ENCODE data around the gene C19orf44. TPM values are rescaled to one million over a fixed set of nuclear protein-coding genes. Genes with fewer than 3 reads are reported as not detected.

C19orf44 gene
- total RNA-seq, 1 donor from 2014 or later = 13.2 TPM

GRCh38 chr19:16522559-16523377, 26.6 kb downstream of the C19orf44 start:
- Histone ChIP-seq H3K36me3 (no peaks in the 10 kb centered on the region), H3K4me1 (no peaks in the 10 kb centered on the region), H2AFZ (replicated peaks) (no peak overlapping the region), H3K27me3 (no peaks in the 10 kb centered on the region), H3K79me2 (ENCODE audit: low read depth) (no peaks in the 10 kb centered on the region), H3K9me3 (ENCODE audit: low read depth) (no peaks in the 10 kb centered on the region), H3F3A (ENCODE audit: low read depth) (no peaks in the 10 kb centered on the region), H3K9ac (no peak overlapping the region), H3K4me3 (no peak overlapping the region), H4K20me1 (ENCODE audit: low read depth) (peaks cover 5% of the 10 kb centered on the region), H3K27ac (no peak overlapping the region), H3K4me2 (no peak overlapping the region)
- H3K27me3 Mint-ChIP-seq (ENCODE audit: insufficient read depth, low read depth) = peaks cover 2% of the 10 kb centered on the region
- no peaks in the 10 kb centered on the region for H3K9me3 Mint-ChIP-seq
- no peak overlapping the region for H3K4me3 Mint-ChIP-seq
- H3K4me1 Mint-ChIP-seq = no peaks in the 10 kb centered on the region
- peaks cover 24% of the 10 kb centered on the region for H3K36me3 Mint-ChIP-seq
- no peak for DNase-seq (ENCODE audit: low spot score)
- no peak for TF ChIP-seq EZH2 (IDR thresholded peaks at IDR 0.05)
- TF ChIP-seq EZH2phosphoT487 (IDR thresholded peaks at IDR 0.05) = no peak
- no peak for TF ChIP-seq CTCF (IDR thresholded peaks at IDR 0.05)
- no peak overlapping the region for H3K27ac Mint-ChIP-seq

GRCh38 chr19:16524991-16525734, 29.0 kb downstream of the C19orf44 start:
- TF ChIP-seq EZH2 (IDR thresholded peaks at IDR 0.05) (no peak), EZH2phosphoT487 (IDR thresholded peaks at IDR 0.05) (no peak), CTCF (IDR thresholded peaks at IDR 0.05) (no peak)
- H3K27ac Mint-ChIP-seq = no peak overlapping the region
- Histone ChIP-seq H3K36me3 (no peaks in the 10 kb centered on the region), H3K27ac (no peak overlapping the region), H3K4me3 (no peak overlapping the region), H3K4me1 (no peaks in the 10 kb centered on the region), H3K4me2 (no peak overlapping the region), H3F3A (ENCODE audit: low read depth) (no peaks in the 10 kb centered on the region), H4K20me1 (ENCODE audit: low read depth) (peaks cover 3% of the 10 kb centered on the region), H3K27me3 (no peaks in the 10 kb centered on the region), H3K9ac (no peak overlapping the region), H2AFZ (replicated peaks) (no peak overlapping the region), H3K9me3 (ENCODE audit: low read depth) (no peaks in the 10 kb centered on the region), H3K79me2 (ENCODE audit: low read depth) (no peaks in the 10 kb centered on the region)
- H3K4me1 Mint-ChIP-seq = no peaks in the 10 kb centered on the region
- H3K36me3 Mint-ChIP-seq = peaks cover 14% of the 10 kb centered on the region
- no peak for DNase-seq (ENCODE audit: low spot score)
- no peak overlapping the region for H3K4me3 Mint-ChIP-seq
- no peaks in the 10 kb centered on the region for H3K27me3 Mint-ChIP-seq (ENCODE audit: insufficient read depth, low read depth)
- H3K9me3 Mint-ChIP-seq = no peaks in the 10 kb centered on the region

GRCh38 chr19:16525751-16526481, 29.7 kb downstream of the C19orf44 start:
- H3K9me3 Mint-ChIP-seq = no peaks in the 10 kb centered on the region
- H2AFZ ChIP-seq (replicated peaks) = no peak overlapping the region
- no peaks in the 10 kb centered on the region for H3K4me1 Mint-ChIP-seq
- no peak for DNase-seq (ENCODE audit: low spot score)
- H3F3A ChIP-seq (ENCODE audit: low read depth) = no peaks in the 10 kb centered on the region
- H3K27ac Mint-ChIP-seq = no peak overlapping the region
- no peaks in the 10 kb centered on the region for H3K9me3 ChIP-seq (ENCODE audit: low read depth)
- no peaks in the 10 kb centered on the region for H3K36me3 ChIP-seq
- H3K27ac ChIP-seq = no peak overlapping the region
- peaks cover 3% of the 10 kb centered on the region for H4K20me1 ChIP-seq (ENCODE audit: low read depth)
- H3K4me2 ChIP-seq = no peak overlapping the region
- no peak overlapping the region for H3K9ac ChIP-seq
- TF ChIP-seq EZH2phosphoT487 (IDR thresholded peaks at IDR 0.05) = no peak
- no peak for TF ChIP-seq CTCF (IDR thresholded peaks at IDR 0.05)
- no peak for TF ChIP-seq EZH2 (IDR thresholded peaks at IDR 0.05)
- H3K27me3 Mint-ChIP-seq (ENCODE audit: insufficient read depth, low read depth) = no peaks in the 10 kb centered on the region
- no peaks in the 10 kb centered on the region for H3K27me3 ChIP-seq
- H3K79me2 ChIP-seq (ENCODE audit: low read depth) = no peaks in the 10 kb centered on the region
- no peaks in the 10 kb centered on the region for H3K4me1 ChIP-seq
- peaks cover 10% of the 10 kb centered on the region for H3K36me3 Mint-ChIP-seq
- H3K4me3 Mint-ChIP-seq = no peak overlapping the region
- H3K4me3 ChIP-seq = no peak overlapping the region
